Head of caudate nucleus (tissue), 42 donors: ENCODE measurements around the gene PAXX.

Experiments
- DNase-seq, 42 donors: peaks; one replicate each; pipeline versions ENCODE4 v3.0.0 to v3.0.0-alpha.2; 2020 to 2021; ENCODE audit warnings: mixed read lengths in 7 of 42
- intact Hi-C: fragments of 100-400 bp; cut with DNase I; formaldehyde crosslinking; loops from one replicate; pipeline ENCODE4 v1.15.0; 2022

Gene PAXX

DNA sequence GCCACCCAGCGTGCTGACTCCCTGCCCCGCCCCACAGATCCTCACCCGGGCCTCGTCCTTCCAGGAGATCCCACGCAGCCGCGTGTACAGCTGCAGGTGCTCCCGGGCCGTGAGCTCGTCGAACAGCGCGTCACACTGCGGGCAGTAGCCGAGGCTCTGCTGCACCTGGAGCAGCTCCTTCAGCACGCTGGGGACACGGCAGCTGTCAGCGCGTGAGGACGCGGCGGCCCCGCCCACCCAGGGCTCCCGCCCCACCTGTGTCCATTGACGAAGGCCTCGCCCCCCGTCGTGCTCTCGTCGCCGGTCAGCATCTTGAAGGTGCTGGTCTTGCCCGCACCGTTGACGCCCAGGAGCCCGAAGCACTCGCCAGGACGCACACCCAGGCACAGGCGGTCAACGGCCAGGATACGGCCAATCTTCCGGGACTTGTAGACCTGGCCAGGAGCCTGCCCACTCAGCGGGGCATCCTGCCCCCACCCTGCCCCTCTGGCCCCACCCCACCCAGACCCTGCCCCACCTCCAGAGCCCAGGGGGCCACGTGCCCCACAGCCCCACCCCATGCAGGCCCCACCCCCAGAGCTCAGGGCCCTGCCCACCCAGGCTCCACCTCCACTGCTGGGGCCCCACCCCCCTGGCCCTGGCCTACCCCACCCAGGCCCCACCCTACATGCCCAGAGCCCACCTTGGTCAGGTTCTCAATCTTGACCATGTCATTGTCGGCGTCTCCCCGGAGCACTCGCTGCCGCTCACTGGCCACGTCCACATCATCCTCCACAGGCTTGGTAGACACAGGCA lies 17.9 kb downstream of the PAXX start:
- intact Hi-C loops = no loop called here
- DNase-seq = no peak

DNA sequence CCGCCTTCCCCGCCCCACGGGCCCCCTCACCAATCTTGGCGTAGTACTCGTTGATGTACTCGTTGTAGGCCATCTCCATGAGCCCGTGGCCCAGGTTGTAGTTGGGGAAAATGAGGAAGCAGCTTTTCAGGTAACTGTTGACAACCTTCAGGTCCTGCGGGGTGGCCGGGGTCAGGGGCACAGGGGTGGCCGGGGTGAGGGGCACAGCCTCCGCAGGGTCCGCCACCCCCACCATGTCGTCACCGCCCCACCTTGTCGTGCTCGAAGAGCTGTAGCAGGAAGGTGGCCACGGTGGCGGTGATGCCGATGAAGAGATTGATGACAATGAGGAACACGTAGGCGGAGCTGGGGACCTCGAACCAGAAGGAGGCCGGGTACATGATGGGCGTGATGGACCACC lies 18.9 kb downstream of the PAXX start:
- intact Hi-C loops = no loop called here
- DNase-seq = no peak

DNA sequence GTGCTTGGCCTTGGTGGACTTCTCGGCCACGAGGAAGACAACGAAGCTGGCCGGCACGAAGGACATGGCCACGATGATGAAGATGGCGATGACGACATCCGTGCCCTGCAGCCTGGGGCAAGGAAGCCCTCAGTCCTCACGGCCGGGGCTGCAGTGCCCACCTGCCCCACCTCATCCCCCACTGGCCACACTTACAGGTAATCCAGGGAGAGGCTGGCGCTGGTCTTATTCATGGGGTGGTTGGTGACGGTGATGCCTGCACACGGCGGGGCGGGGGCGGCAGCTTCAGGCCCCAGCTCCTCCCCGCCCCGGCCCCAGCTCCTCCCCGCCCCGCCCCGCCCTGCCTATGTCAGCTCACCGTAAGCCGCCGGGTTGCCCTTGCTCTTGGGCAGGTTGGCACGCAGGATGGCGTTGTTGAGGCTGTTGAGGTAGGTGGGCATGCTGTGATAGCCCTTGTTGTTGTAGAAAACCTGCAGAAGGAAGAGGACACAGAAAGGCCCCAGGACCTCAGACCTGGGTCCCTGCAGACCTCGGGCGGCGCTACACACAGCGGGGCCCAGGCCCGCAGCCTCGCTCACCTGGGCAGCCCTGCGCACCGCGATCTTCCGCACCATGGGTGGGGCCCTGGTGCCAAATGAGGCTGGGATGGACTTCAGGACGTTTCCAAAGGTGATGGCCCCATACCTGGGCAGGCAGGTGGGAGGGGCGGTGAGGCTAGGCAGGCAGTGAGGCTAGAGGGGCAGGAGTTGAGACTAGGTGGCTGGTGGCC lies 19.9 kb downstream of the PAXX start:
- intact Hi-C loops = no loop called here
- no peak for DNase-seq

DNA sequence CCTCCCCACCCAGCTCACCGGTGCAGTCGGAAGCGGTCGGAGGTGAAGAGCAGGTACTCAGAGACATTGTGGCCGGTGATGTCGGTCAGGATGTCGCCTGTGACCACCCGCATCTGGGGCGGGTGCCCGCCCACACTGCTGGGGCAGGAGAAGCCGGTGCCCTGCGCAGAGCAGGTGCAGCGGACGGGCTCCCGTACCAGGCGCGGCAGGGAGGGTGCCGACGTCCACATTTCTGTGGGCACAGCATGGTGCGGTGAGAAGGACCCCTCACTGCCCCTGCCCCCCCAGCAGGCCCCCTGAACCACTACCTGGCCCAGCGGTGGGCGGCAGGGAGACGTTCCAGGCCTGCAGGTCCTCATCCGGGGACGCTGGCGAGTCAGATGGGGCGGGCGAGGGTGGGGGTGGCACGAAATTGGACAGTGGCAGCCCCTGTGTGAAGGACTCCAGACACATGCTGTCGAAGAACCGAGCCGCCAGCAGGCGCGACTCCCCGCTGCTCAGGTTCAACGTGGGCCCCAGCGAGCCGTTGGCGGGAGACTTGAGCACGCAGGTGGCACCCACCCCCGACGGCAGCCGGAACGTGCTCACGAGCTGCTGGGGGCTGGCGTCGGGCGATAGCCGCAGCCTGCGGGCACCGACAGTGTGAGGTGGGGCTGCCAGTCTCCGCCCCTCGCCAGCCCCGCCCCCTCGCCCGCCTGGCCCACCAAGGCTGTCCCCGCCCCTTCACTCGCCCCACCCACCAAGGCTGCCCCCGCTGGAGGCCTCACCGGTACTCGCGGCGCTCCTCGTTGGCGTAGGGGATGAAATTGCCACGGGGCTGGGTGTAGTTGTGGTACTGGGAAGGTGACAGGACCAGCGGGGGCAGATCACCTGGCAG lies 20.7 kb downstream of the PAXX start:
- DNase-seq = peak in 8 of 42 donors; percentile 43 to 70 (median 56)

DNA sequence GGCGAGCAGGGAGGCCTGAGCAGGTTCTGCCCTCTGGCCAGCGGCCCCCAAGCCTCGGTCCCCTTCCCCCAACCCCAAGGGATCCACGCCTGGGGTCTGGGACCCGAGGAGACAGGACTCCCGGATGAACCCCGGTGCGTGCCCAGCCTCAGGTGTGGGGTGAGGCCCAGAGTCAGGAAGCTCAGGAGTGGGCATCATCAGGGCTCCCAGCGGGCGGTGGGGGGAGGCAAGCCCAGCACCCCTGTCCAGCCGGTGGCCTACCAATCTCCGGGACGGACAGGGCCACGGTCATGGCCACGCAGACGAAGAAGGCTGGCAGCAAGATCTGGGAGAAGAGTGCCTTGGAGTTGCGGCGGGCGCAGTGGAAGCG lies 21.3 kb downstream of the PAXX start:
- DNase-seq = no peak
- intact Hi-C loops = no loop called here

More for the DNA sequence above, 20.7 kb downstream of the PAXX start:
- intact Hi-C loops = no loop called here

DNA sequence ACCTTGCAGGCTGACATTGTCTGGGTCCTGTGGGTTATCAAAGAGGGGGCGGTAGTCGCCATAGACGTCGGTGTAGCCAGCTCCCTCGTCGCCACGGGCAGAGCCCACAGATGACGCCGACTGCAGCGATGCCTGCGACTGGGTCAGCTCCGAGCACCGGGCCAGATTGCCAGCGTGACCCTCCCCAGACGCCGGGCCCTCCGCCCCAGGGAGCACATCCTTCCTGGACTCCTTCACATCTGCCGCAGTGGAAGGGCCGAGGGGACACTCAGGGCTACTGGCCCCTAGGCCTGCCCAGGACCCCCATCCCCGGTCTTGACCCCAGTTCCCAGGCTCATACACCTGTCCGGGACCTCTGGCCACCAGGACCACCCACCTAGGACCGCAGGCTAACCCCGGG lies 21.9 kb downstream of the PAXX start:
- intact Hi-C loops = no loop called here
- no peak for DNase-seq

DNA sequence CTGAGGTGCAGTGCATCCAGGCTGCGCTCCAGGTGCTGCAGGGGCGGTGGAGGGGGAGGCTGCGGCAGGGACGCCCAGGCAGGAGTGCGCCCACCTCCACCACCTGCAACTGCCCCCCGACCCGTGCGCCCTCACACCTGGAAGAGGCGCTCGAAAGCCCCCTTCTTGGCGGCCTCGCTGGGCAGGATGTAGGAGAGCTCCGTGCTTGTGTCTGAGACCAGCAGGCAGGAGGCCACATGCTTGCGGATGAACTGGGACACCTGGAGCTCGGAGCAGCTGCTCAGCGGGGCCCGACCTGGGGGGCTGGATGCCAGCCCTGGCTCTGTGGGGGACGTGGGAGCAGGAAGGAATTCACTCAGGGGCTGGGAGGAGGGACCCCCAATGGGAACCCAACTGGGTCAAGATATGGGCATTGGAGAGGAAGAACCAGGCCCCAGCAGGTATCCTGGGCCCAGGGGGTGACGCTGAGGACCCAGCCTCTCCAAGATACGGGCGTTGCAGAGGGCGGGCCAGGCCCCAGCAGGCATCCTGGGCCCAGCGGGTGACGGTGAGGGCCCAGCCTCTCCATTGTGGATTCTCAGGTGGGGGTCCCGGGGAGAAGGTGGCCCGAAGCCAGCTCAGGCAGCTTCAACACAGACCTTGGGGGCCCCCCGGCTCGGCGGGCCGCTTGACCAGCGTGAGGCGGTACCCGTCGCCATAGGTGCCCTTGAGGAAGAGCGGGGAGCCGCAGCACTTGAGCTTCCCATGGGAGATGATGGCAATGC lies 22.7 kb downstream of the PAXX start:
- no peak for DNase-seq
- intact Hi-C loops = no loop called here

DNA sequence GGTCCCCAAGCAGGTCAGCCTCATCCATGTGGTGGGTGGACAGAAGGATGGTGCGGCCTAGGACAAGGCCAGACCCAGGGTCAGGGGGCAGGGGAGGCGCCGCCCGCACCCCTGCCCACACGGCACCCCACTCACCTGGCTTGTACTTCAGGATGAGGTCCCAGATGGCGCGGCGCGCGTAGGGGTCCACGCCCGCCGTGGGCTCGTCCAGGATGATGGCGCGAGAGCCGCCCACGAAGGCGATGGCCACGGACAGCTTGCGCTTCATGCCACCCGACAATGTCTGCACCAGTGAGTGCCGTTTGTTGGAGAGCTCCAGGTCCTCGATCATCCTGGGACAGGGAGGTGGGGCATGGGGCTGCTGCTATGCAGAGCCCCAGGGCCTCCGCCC lies 23.3 kb downstream of the PAXX start:
- DNase-seq = no peak
- intact Hi-C loops = no loop called here

DNA sequence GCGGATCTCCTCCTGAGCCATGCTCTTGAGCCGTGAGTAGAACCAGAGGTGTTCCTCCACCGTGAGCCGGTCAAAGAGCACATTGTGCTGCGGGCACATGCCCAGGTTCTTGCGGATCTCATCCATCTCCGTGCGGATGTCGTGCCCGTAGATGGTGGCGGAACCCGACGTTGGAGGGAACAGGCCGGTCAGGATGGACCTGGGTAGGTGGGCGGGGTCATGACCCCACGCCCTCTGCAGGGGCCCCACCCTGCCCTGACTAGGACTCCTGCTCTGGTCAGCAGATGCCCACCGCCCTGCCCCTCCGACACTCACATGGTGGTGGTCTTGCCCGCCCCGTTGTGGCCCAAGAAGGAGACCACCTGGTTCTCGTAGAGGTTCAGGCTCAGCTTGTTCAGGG lies 23.8 kb downstream of the PAXX start:
- intact Hi-C loops = no loop called here
- no peak for DNase-seq

DNA sequence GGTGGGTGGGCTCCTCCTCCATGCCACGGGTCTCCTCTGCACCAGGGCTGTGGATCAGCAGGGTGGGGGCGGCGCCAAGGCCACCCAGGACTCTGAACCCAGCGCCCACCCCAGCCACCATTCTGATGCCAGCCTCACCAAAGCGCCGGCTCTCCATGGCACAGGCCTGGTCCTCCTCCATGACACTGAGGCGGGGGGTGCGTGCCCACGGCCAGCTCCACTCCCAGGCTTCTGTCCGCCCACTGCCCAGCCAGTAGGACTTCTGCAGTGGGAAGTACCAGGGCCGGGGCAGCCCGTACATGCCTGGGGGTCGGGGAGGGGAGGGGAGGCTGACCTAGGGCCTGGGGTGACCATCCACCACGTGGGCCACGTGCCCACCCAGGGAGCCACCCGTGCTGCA lies 24.2 kb downstream of the PAXX start:
- intact Hi-C loops = no loop called here
- no peak for DNase-seq

DNA sequence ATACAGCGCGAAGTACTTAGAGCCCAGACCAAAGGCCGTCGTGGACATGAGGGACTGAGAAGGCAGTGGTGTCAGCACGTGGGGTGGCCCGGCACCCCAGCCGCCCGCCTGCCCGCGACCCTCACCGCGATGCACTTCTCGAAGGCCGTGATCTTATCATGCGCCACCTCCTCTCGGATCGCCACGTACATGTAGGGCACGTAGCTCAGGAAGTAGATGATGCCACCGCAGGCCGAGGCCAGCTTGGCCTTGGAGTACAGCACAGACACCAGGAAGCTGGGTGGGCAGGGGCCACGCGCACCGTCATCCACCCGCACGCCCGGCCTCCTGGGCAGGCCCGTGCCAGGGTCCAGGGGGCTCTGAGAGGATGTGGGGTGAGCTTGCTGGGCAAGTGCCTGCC lies 24.8 kb downstream of the PAXX start:
- intact Hi-C loops = no loop called here
- DNase-seq = no peak

DNA sequence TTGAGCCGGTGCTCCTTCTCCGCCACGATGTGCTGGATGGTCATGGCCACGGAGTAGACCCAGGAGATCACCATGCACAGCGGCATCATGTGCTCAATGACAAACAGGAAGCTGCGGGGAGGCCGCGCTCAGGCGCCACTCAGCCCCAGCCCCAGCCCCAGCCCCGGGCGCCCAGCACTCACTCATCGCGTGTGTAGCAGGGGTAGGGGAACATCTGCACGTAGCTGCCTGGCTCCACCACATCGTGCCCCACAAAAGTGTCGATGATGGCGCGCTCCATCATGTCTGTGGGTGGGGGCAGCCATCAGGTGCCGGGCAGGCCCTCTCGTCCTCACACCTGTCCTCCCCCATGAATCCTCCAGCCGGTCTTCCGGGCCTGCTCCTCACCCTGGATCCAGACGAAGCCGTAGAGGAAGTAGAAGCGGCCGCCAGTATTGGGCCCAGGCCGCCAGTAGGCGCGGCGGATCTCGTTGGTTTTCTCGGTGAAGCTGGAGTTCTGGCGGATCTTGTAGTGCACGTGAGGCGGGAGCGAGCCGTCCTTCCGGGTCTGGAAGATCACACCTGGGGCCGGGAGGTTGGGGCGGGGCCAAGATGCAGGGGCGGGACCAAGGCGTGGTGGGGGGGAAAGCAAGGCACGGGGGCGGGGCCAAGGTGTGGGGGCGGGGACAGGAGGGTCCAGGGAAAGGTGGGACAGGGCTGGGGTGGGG lies 25.7 kb downstream of the PAXX start:
- DNase-seq = no peak
- intact Hi-C loops = no loop called here

DNA sequence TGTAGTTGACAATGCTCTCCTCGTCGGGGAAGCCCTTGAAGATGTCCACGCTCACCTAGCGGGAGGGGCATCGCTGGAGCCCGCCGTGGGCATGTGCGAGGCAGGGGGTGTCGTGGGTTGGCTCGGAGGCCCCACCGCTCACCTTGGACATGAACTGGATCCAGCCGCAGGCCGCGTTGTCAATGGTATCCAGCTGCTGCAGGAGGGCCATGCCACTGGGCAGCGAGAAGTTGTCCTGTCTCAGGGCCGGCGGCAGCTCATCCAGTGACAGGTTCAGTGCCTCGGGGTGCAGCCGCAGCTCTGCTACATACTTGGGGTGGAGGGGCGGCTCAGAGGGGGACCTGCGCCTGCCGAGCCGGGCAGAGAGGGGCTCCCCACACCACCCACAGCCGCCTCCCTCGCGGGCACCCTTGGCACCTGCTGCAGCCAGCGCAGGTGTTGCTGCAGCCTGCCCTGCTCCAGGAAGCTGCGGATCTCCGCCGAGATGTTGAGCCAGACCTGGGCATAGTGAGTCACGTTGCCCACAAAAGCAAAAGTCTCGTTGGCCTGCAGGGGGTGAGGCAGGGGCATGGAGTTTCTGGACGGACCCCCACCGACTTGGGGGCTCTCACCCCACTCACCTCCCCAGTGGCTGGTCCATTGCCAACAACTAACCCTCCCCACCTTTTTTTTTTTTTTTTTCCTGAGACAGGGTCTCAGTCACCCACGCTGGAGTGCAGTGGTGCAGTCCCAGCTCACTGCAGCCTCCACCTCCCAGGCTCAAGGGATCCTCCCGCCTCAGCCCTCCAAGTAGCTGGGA lies 26.7 kb downstream of the PAXX start:
- intact Hi-C loops = no loop called here

DNA sequence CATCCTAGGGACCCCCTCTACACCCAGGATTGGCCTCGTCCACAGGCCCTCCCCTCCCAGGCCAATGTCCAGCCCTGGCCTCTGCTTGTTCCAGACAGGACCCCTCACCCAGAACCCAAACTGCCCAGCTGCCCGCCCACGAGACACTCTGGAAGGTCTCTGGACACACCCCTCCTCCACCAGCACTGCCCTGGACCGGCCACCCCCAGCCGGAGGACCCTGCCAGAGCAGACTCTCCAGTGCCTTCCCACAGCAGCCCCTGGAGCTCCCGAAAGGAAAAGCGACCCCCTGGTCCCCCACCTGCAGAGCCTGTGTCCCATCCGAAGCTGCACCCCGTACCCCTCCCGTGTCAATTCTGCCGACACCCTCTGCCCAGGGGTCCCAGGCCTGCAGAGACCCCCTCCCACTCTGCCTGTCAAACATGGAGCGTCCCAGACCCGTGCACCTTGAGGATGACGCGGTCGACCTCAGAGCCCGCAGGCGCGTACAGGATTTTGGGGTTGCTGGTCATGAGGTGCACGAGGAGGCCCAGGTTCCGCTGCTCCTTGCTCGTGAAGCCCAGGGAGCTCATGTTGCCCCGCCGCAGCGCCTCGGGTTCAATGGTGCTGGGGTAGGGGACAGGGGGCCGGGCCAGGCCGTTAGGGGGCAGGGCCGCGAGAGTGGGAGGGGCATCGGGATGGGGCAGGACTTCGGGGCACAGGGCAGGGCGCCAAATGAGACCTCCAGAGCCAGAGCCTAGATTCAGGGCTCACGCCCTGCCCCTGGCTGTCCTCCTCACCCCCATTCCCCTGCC lies 27.9 kb downstream of the PAXX start:
- DNase-seq = no peak
- intact Hi-C loops = no loop called here

More for the DNA sequence above, 26.7 kb downstream of the PAXX start:
- DNase-seq = no peak

DNA sequence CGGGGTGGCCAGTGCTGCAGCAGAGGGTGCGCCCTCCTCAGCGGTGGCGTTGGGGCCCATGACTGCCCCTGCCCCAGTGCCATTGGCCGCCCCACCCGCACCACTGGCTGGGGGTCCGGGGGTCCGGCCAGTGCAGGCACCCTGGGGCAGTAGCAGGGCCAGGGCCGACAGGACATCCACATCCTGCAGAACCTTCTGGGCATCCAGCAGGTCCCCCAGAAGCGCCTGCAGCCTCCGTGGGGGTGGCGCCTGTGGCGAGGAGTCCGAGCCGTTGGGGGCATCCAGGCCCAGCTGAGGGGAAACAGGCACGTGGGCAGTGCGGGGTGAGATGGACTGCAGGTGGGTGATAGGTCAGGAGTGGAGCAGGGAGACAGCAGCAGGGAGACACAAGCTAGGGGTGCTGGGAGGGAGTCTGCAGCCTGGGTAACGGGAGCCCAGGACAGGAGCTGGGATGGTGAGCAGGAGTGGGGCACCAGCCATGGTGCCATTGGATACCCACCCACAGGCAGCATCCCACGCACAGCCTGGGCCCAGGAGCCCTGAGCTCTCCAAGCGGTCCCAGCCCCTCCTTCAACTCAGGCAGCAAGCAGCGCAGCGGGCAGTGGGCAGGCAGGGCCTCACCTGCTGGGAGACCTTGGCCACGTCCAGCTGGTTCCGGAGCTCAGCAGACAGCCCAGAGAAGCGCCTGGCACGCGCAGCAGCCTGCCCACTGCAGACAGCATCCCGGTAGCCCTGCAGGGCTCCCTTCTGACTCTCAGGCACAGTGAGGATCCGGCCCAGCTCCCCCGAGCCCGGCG lies 28.7 kb downstream of the PAXX start:
- intact Hi-C loops = no loop called here
- DNase-seq = no peak

DNA sequence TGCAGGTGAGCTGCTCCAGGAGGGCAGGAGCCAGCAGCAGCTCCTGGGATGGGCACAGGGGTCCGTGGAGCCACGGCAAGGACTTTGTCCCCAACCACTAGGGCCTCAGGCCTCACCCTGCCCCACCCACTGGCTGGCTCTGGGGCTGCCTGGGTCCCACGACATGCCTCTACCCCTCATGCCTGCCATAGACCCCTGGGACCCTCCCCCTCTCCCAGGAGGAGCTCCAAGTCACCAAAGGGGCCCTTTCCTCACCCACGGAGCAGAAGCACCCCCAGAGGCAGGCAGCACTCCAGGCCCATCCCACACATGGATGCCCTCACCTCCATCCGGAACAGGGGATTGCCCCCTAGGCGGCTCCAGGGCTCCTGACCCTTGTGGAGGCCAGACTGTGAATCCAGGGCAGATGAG lies 29.4 kb downstream of the PAXX start:
- intact Hi-C loops = no loop called here
- DNase-seq = no peak
